Measurements from ENCODE around the gene RBBP8.

RBBP8 gene

DNA sequence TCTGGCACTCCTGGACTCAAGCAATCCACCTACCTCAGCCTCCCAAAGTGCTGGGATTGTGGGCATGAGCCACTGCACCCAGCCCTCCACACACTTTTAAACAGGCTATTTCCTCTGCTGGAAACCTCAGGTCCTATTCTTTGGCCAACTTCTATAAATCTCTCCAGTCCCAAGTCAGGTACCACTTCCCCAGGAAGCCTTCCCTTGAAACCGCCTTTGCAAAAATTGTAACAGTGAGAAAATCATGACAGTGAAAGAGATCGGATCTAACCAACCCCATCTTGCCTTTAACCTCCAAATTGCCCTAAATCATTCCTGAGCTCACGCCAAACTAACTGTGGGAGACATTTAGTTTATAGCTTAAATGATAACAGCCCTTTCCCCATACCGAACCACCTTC lies 134.9 kb downstream of the RBBP8 start:
- Histone ChIP-seq H3K4me3 (no peak overlapping the region), H3K27ac (peak overlapping the region in 3 of 11 experiments; percentile 6 to 55 (median 46); a peak in 3 of 22 replicates), H3K36me3 (no peaks in the 10 kb centered on the region), H4K20me1 (no peaks in the 10 kb centered on the region), H3K27me3 (peaks cover 0 to 7% (median 0%) of the 10 kb centered on the region in 11 experiments; a peak in 1 of 22 replicates), H3K9ac (no peak overlapping the region), H3K9me3 (replicated peaks in 1 of 11) (peaks cover 13 to 27% (median 17%) of the 10 kb centered on the region in 11 experiments), H3K4me1 (peaks cover 45 to 65% (median 58%) of the 10 kb centered on the region in 10 experiments), H3K4me2 (peak overlapping the region in 10 of 11 experiments; percentile 7 to 91 (median 80); a peak in 12 of 22 replicates)
- TF ChIP-seq Cebpa-rat (IDR thresholded peaks at IDR 0.05): no peak

DNA sequence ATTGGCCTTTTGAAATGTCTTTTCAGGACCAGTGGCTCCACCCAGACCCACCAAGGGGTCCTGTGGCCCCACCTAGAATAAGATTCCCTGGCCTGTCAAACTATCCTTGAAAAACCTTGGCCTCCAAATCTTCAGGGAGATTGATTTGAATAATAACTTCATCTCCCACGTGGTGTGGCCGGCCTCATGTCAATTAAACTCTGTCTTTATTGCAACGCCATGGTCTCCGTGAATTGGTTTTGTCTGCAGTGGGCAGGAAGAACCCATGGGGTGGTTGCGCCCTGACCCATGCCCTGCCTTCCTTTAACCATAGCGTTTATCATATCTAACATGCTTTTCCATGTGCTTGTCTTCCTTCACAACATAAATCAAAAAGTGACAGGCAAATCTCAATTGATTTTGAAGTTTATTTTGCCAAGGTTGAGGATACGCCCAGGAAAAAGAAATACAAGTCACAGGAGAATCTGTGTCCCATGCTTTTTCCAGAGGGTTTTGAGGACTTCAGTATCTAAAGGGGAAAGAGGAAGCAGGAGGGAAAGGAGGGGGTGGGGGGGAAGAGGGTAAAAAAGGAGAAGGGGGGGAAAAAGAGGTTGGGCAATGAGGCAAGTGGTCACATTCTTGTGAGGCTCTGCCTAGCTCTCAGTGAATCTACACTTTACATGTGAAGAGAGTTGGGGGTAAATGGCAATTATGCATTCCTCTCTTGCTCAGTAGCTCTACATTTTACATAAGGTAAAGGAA lies 135.6 kb downstream of the RBBP8 start:
- TF ChIP-seq Cebpa-rat (IDR thresholded peaks at IDR 0.05): no peak
- peaks cover 0 to 7% (median 0%) of the 10 kb centered on the region in 11 experiments; a peak in 1 of 22 replicates for H3K27me3 ChIP-seq
- H3K9ac ChIP-seq: peak overlapping the region in 2 of 11 experiments; percentile 47 to 50; a peak in 5 of 22 replicates
- H3K36me3 ChIP-seq: no peaks in the 10 kb centered on the region
- H3K27ac ChIP-seq: peak overlapping the region in 7 of 11 experiments; percentile 30 to 85 (median 79); a peak in 11 of 22 replicates
- H3K4me3 ChIP-seq: no peak overlapping the region
- peak overlapping the region; percentile 39 to 91 (median 85); a peak in 20 of 22 replicates for H3K4me2 ChIP-seq
- peaks cover 45 to 72% (median 59%) of the 10 kb centered on the region in 10 experiments for H3K4me1 ChIP-seq
- no peaks in the 10 kb centered on the region for H4K20me1 ChIP-seq
- peaks cover 5 to 20% (median 10%) of the 10 kb centered on the region in 11 experiments for H3K9me3 ChIP-seq (replicated peaks in 1 of 11)

DNA sequence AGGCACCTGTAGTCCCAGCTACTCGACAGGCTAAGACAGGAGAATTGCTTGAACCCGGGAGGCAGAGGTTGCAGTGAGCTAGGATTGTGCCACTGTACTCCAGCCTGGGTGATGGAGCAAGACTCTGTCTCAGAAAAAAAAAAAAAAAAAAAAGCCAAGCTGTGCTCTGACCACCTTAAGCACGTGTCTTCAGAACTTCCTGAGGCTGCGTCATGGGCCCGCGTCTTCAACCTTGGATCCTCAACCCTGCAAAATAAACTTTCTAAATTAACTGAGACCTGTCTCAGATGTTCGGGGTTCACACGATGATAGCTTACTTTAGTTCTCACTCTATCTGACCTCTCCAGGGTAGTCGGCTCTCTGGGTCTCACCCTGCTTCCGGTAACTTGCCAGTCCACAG lies 136.4 kb downstream of the RBBP8 start:
- H3K27me3 ChIP-seq: peaks cover 0 to 7% (median 0%) of the 10 kb centered on the region in 11 experiments; a peak in 1 of 22 replicates
- no peak overlapping the region for H3K4me3 ChIP-seq
- no peaks in the 10 kb centered on the region for H3K36me3 ChIP-seq
- peak overlapping the region in 8 of 11 experiments; percentile 0 to 85 (median 76); a peak in 13 of 22 replicates for H3K27ac ChIP-seq
- no peak for TF ChIP-seq Cebpa-rat (IDR thresholded peaks at IDR 0.05)
- peaks cover 45 to 72% (median 59%) of the 10 kb centered on the region in 10 experiments for H3K4me1 ChIP-seq
- H3K9me3 ChIP-seq (replicated peaks in 1 of 11): peaks cover 0 to 12% (median 2%) of the 10 kb centered on the region in 11 experiments; a peak in 15 of 22 replicates
- peak overlapping the region; percentile 39 to 91 (median 85); a peak in 20 of 22 replicates for H3K4me2 ChIP-seq
- peak overlapping the region in 2 of 11 experiments; percentile 47 to 50; a peak in 5 of 22 replicates for H3K9ac ChIP-seq
- H4K20me1 ChIP-seq: no peaks in the 10 kb centered on the region

DNA sequence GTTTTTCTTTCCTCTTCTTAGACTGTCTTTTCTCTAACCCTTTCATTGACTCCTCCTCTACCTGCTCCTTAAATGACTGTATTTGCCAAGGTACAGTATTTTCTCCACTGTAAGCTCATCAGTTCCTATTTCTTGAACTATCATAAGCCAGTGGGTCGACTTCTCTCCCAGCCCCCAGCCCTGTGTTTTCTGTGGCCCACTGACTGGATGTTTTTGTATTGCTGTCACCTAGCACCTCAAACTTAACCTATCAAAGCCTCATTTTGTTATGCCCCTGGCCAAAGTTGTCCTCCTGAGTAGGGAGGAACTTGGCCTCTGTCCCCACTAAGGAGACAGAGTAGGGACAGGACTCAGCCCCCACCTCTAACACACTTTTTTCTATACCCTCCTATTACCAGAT lies 136.8 kb downstream of the RBBP8 start:
- Histone ChIP-seq H3K27ac (peak overlapping the region in 7 of 11 experiments; percentile 0 to 85 (median 79); a peak in 13 of 22 replicates), H4K20me1 (no peaks in the 10 kb centered on the region), H3K9ac (no peak overlapping the region), H3K4me3 (no peak overlapping the region), H3K4me1 (peaks cover 45 to 72% (median 59%) of the 10 kb centered on the region in 10 experiments), H3K27me3 (peaks cover 0 to 7% (median 0%) of the 10 kb centered on the region in 11 experiments; a peak in 1 of 22 replicates), H3K9me3 (replicated peaks in 1 of 11) (peaks cover 0 to 11% (median 0%) of the 10 kb centered on the region in 11 experiments; a peak in 2 of 22 replicates), H3K4me2 (peak overlapping the region; percentile 78 to 91 (median 85); a peak in 21 of 22 replicates), H3K36me3 (no peaks in the 10 kb centered on the region)
- no peak for TF ChIP-seq Cebpa-rat (IDR thresholded peaks at IDR 0.05)

DNA sequence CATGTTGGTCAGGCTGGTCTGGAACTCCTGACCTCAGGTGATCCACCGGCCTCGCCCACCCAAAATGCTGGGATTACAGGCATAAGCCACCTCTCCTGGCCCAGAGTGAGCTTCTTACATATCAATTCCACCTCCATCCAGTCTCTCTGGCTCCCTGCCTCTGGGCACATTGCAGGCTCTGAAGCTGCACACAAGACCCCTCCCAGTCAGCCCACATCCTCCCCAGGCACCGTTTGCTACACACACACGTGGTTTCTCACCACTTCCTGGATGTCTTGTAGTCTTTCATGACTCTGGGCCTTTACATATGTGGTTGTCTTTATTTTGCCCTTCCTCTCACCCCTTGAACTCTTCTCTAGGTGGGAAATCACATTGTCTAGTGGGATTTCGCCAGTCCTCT lies 138.2 kb downstream of the RBBP8 start:
- Histone ChIP-seq H3K9ac (peak overlapping the region in 8 of 11 experiments; percentile 52 to 71 (median 60); a peak in 16 of 22 replicates), H3K4me3 (peak overlapping the region in 2 of 10 experiments; percentile 37 to 38; a peak in 4 of 20 replicates), H3K36me3 (no peaks in the 10 kb centered on the region), H3K27me3 (peaks cover 0 to 7% (median 0%) of the 10 kb centered on the region in 11 experiments; a peak in 1 of 22 replicates), H3K27ac (peak overlapping the region in 10 of 11 experiments; percentile 14 to 85 (median 79); a peak in 21 of 22 replicates), H4K20me1 (no peaks in the 10 kb centered on the region), H3K9me3 (replicated peaks in 1 of 11) (peaks cover 0 to 11% (median 0%) of the 10 kb centered on the region in 11 experiments; a peak in 1 of 22 replicates), H3K4me1 (peaks cover 45 to 72% (median 59%) of the 10 kb centered on the region in 10 experiments), H3K4me2 (peak overlapping the region; percentile 78 to 91 (median 85))
- TF ChIP-seq Cebpa-rat (IDR thresholded peaks at IDR 0.05): peak in 7 of 11 experiments; percentile 15 to 88 (median 51); a peak in 7 of 22 replicates

DNA sequence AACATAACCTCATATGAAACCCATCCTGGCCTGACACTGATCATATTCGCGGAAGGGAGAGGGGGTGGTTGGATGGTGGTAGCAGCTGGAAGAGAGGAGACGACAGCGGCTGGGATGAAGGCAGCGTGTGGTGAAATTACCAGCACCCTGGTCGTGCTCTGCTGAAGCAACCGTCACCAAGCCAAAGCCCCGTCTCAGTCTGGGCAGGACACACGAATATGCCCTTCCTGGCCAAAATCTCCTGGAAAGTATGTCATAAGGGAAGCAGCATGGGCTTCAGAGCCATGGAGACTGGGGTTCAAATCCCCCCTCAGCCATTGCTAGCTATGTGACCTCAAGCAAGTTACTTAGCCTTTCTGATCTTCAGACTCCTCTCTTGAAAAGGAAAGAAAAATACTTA lies 139.0 kb downstream of the RBBP8 start:
- TF ChIP-seq Cebpa-rat (IDR thresholded peaks at IDR 0.05): 0 out of 22 replicates have a peak, but pooled peaks of 1 of the 11 experiments have one; percentile 28
- Histone ChIP-seq H3K27ac (peak overlapping the region in 10 of 11 experiments; percentile 14 to 85 (median 79); a peak in 19 of 22 replicates), H3K36me3 (no peaks in the 10 kb centered on the region), H3K27me3 (peaks cover 0 to 7% (median 0%) of the 10 kb centered on the region in 11 experiments; a peak in 1 of 22 replicates), H3K4me1 (peaks cover 45 to 69% (median 63%) of the 10 kb centered on the region in 10 experiments), H3K4me3 (peak overlapping the region in 3 of 10 experiments; percentile 2 to 37 (median 4); a peak in 2 of 20 replicates), H3K4me2 (peak overlapping the region; percentile 78 to 91 (median 85)), H3K9ac (peak overlapping the region in 8 of 11 experiments; percentile 52 to 71 (median 60); a peak in 14 of 22 replicates), H4K20me1 (no peaks in the 10 kb centered on the region), H3K9me3 (replicated peaks in 1 of 11) (peaks cover 0 to 3% (median 0%) of the 10 kb centered on the region in 11 experiments; a peak in 1 of 22 replicates)

DNA sequence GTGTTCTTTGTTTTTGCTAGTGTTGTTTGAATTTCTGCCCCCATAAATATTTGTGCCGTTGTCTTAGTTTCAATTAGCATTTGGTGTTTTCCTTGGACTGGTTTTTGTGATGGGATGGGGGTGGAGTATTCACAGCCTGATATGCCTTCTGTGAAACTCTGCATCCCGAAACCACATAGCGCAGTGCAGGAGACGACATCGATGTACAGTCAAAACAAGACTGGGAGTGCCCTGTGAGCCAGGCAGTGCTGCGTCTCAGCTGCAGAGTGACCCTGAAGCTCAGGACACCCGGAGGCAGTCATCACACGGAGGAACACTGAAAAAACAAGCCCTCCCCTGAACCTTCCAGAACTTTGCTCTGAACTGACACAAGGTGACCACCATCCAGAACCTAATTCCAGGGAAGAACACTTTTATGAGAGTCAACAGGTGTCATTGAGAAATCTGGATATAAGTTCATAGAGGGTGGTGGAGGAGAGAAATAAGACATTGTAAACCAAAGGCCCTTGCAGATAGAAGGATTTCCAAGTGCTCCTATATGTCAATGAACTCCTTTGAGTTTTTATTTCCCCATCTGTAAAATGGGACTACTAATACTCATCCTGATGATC lies 141.0 kb downstream of the RBBP8 start:
- H4K20me1 ChIP-seq: no peaks in the 10 kb centered on the region
- 0 out of 22 replicates have a peak overlapping the region, but pooled peaks of 1 of the 11 experiments have one; percentile 8 for H3K27ac ChIP-seq
- no peaks in the 10 kb centered on the region for H3K9me3 ChIP-seq (replicated peaks in 1 of 11)
- no peak overlapping the region for H3K4me2 ChIP-seq
- no peak for TF ChIP-seq Cebpa-rat (IDR thresholded peaks at IDR 0.05)
- H3K4me1 ChIP-seq: peaks cover 53 to 69% (median 63%) of the 10 kb centered on the region in 10 experiments
- H3K4me3 ChIP-seq: no peak overlapping the region
- H3K27me3 ChIP-seq: peaks cover 0 to 7% (median 0%) of the 10 kb centered on the region in 11 experiments; a peak in 1 of 22 replicates
- no peak overlapping the region for H3K9ac ChIP-seq
- no peaks in the 10 kb centered on the region for H3K36me3 ChIP-seq

Data from BLaER1 treated with 17β-estradiol and CSF1 and Interleukin-3, amounts not matched to agents 10 nM and 100 nM (cell line).